GM13977 (cell line): ENCODE measurements around the gene KMT2D.

ENCODE experiments used
- DNase-seq: peaks from one replicate; pipeline ENCODE4 v3.0.0; 2012; ENCODE audit warnings: low spot score
- CTCF ChIP-seq: IDR thresholded peaks from 2 replicates; pipeline ENCODE4 v1.5.1; 2012; ENCODE audit warnings: mild to moderate bottlenecking, control low read depth; ENCODE audit not compliant: insufficient read depth; ENCODE audit errors: extremely low read depth, missing control alignments
- in situ Hi-C: fragments of 300-500 bp; cut with MboI; formaldehyde crosslinking; loops from one replicate; pipeline ENCODE4 v1.12.0; 2022; ENCODE audit warnings: low sequenced_read_pairs, low pct_unique_long_range_greater_than_20kb, mixed read lengths, inconsistent platforms; ENCODE audit not compliant: unreplicated experiment

Gene KMT2D

GRCh38 chr12:49092816-49093406, 32.3 kb upstream of the KMT2D start:
- TF ChIP-seq CTCF: no peak
- DNase-seq: no peak
- in situ Hi-C loops: no loop called here

DNA sequence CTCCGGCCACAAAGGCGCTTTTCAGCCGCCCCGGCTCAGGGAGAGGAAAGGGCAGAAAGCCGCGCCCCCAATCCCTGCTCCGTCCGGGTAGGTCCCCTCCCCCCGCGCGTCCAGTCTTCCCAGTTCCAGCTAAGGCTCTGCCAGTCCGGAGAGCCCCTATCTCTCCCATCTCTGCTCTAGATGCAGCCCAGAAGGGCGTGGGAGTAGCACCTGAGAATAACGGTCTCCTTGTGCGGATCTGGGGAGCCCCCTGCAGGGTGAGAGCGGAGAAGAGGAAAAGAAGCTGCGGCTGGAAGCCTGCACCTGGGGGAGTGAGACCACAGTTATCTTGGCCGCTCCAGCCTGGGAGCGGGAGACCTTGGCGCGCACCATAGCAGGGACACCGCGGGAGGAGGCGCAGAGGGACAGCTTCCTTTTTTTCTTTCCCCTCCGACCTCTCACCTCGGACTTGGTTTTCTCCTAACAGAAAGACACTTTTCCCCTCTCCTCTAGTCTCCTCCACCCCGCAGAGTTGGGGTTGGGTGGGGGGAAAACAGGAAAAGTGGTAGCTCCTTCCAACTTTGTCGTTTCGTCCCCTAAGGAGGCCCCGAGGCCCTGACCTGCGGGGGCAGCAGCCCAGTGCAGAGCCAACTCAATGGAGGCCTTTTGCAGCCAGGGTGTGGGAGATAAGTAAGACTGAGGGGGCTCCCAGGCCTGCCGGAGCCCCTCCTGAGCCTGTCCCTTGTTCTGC, 31.7 kb upstream of the KMT2D start:
- TF ChIP-seq CTCF: peak; percentile 69
- DNase-seq: peak; percentile 87
- in situ Hi-C loops: no loop called here

DNA sequence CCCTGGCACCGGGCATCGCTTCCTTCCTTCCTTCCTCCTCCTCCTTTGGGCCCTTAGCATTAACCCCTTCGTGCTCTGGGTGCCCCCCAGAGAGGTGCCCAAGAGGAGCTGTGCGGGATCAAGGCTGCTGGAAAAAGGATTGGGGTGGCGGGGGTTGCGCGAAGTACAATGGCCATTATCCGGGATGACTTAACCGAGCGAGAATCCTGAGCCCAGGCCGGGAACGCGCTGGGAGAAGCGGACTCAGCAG, 31.2 kb upstream of the KMT2D start:
- in situ Hi-C loops: no loop called here
- TF ChIP-seq CTCF: no peak
- DNase-seq: no peak

DNA sequence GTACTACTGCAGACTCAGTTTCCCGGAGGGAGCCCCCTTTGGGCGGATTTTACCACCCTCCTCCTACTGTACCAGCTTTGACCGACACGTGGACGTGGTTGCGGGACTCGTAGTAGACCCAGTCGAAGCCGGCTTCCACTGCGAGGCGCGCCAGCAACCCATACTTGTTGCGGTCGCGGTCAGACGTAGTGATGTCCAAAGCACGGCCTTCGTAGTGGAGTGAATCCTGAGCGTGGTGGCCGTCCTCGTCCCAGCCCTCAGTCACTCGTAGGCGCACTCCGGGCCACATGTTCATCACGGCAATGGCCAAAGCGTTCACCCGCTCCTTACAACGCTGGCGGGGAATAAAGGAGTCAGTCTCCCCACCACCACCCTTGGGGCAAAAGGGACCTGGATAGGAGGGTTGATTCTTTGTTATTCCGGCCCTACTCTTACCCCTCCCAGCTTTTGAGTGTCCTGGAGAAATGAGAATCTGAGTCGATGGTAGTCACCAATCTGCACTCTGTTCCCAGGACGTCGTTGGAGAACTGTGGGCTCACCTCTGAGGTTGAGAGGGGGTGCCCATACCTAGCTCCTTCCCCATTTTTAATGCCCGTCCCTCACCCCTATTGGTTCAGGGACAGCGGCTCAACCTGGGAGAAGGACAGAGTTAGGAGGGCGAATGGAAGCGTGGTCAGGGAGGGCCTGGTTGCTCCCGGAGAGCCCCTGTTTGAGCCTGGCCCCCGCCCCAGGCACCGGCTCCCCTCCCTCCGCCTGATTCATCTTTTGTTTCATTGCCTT, 30.7 kb upstream of the KMT2D start:
- no peak for TF ChIP-seq CTCF
- in situ Hi-C loops: no loop called here
- no peak for DNase-seq

- DNase-seq: peak; percentile 45
- peak; percentile 19 for TF ChIP-seq CTCF
- in situ Hi-C loops: no loop called here
Measured at GRCh38 chr12:49089821-49090773, 29.5 kb upstream of the KMT2D start.

- no peak for TF ChIP-seq CTCF
- in situ Hi-C loops: no loop called here
- DNase-seq: no peak
Measured at GRCh38 chr12:49088932-49089330, 28.3 kb upstream of the KMT2D start.
